Fibroblast of mammary gland (primary cell): ENCODE data around the gene FERMT3.

Experiments
- DNase-seq: peaks from one replicate; pipeline ENCODE4 v3.0.0-alpha.2; 2010; ENCODE audit warnings: low read depth
- H3K4me3 ChIP-seq: 2 replicates; pipeline ENCODE4 v1.5.1; 2011; ENCODE audit warnings: low read depth, mild to moderate bottlenecking, low read length, moderate library complexity; ENCODE audit not compliant: control insufficient read depth
- TF ChIP-seq, protein P1 (sequence below): conservative IDR thresholded peaks from 2 replicates; pipeline ENCODE4 v1.5.1; 2011; ENCODE audit warnings: low read depth, low read length, inconsistent platforms; ENCODE audit not compliant: control insufficient read depth, insufficient read depth

Gene FERMT3

GRCh38 chr11:64203421-64204079 is 3.0 kb upstream of the FERMT3 start:
- no peak for DNase-seq
- no peak overlapping the region for H3K4me3 ChIP-seq
- TF ChIP-seq, protein P1, sequence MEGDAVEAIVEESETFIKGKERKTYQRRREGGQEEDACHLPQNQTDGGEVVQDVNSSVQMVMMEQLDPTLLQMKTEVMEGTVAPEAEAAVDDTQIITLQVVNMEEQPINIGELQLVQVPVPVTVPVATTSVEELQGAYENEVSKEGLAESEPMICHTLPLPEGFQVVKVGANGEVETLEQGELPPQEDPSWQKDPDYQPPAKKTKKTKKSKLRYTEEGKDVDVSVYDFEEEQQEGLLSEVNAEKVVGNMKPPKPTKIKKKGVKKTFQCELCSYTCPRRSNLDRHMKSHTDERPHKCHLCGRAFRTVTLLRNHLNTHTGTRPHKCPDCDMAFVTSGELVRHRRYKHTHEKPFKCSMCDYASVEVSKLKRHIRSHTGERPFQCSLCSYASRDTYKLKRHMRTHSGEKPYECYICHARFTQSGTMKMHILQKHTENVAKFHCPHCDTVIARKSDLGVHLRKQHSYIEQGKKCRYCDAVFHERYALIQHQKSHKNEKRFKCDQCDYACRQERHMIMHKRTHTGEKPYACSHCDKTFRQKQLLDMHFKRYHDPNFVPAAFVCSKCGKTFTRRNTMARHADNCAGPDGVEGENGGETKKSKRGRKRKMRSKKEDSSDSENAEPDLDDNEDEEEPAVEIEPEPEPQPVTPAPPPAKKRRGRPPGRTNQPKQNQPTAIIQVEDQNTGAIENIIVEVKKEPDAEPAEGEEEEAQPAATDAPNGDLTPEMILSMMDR: no peak

- H3K4me3 ChIP-seq: no peak overlapping the region
- DNase-seq: no peak
- TF ChIP-seq, protein P1: no peak
Measured at GRCh38 chr11:64204080-64204440, 2.5 kb upstream of the FERMT3 start.

DNA sequence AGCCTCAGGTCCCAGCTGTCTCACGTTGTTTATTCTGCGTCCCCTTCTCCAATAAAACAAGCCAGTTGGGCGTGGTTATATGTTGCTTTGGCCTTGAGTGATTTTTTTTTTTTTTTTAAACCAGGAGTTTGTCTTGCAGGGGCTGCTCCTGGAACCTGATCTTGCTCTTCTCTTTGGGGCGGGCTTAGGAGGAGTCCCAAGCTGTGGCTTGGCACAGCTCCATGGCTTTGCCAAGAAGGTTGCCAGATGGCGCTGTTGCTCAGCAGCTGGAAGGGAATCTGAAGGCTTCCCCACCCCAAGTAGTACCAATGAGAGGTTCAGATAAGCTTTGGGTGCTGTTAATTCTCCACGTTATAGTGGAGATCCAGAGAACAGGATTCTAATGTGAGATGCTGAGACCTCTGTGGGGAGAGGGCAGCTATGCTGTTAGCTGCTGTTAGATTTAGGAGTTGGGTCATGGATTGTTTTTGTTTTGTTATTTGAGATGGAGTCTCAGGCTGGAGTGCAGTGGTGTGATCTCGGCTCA is 2.0 kb upstream of the FERMT3 start:
- TF ChIP-seq, protein P1: peak; percentile 67
- H3K4me3 ChIP-seq: no peak overlapping the region
- DNase-seq: peak; percentile 98

- H3K4me3 ChIP-seq: no peak overlapping the region
- TF ChIP-seq, protein P1: no peak
- peak; percentile 82 for DNase-seq
Measured at GRCh38 chr11:64207256-64208085, 950 bp downstream of the FERMT3 start.

- no peak for DNase-seq
- no peak overlapping the region for H3K4me3 ChIP-seq
- TF ChIP-seq, protein P1: no peak
Measured at GRCh38 chr11:64208086-64208795, 1.7 kb downstream of the FERMT3 start.

GRCh38 chr11:64208796-64209562 is 2.5 kb downstream of the FERMT3 start:
- no peak for DNase-seq

More at GRCh38 chr11:64208796-64209562, 2.5 kb downstream of the FERMT3 start:
- H3K4me3 ChIP-seq: no peak overlapping the region
- TF ChIP-seq, protein P1: no peak
